ENCODE data around the gene VSIR.

The VSIR gene

DNA sequence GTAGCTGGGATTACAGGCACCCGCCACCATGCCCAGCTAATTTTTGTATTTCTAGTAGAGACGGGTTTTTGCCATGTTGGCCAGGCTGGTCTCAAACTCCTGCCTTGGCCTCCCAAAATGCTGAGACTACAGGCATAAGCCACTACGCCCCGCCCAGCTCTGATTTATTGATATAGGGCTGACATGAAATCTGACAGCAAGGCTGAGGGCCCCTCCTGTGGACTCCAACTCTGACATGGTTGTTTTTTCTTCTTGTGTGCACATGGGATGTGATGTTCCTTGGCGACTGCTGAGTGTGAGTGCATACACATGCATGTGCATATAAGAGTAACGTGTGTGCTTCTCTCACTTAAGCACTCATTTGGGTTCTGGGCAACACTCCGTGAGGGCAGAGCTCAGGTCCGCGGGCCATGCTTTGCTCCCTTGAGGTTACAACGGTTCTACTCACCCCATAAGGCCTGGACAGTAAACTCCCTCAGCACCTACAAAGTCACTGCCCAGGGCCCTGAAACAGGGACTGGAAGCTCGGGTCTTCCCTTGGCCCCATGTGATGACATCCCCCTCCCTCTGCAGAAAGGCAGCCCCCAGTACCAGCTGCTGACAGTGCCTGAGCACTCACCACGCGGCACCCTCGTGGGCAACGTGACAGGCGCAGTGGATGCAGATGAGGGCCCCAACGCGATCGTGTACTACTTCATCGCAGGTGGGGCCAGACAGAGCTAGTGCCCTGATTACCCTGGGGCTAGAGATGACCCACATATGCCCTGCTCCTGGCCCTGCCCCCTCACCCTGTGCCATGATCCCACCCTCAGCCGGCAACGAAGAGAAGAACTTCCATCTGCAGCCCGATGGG is 33.6 kb upstream of the VSIR start:
- no peak for DNase-seq (ENCODE audit: low read depth, low spot score)

DNA sequence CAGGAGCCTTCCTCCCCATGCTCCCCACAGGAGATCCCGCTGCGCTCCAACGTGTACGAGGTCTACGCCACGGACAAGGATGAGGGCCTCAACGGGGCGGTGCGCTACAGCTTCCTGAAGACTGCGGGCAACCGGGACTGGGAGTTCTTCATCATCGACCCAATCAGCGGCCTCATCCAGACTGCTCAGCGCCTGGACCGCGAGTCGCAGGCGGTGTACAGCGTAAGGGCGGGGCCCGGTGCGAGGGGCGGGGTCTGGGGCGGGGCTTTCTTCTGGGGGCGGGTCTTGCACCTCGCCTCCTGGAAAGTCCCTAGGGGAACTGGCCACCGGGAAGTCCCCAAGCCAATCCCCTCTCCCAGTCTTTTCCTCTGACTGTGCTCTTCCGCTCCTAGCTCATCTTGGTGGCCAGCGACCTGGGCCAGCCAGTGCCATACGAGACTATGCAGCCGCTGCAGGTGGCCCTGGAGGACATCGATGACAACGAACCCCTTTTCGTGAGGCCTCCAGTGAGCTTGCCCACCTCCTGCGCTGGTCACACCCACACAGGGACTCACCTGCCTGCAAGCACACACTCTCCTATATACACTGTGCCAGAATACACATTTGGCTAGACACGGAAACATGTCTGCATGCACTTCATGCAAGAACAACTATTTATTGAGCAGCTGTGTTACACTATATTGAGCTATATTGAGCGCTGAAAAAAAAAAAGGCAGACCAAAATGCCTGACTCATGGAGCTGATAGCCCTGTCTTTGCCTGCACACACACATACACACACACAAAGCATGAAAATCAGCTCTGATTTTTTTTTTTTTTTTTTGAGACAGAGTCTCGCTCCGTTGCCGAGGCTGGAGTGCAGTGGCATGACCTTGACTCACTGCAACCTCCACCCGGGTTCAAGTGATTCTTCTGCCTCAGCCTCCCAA is 32.7 kb upstream of the VSIR start:
- DNase-seq (ENCODE audit: low read depth, low spot score) = no peak

DNA sequence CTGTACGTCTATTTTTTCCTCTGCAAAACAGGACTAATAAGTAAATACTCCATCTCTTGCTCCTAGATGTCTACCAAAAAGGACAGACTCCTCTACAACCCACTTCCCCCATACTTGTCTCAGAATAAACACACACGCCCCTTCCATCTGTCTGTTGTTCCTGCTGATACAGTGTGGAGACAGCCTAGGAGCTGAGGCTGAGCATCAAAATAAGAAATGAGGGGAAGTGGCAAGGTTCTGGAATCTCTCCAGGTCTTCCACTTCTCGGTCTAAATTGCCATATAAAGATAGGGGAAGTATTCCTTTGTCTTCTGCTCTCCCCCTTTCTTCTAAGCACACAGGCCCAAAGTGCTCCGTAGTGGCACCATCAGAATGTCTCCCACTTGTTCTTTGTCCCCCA is 30.8 kb upstream of the VSIR start:
- no peak for DNase-seq (ENCODE audit: low read depth, low spot score)

DNA sequence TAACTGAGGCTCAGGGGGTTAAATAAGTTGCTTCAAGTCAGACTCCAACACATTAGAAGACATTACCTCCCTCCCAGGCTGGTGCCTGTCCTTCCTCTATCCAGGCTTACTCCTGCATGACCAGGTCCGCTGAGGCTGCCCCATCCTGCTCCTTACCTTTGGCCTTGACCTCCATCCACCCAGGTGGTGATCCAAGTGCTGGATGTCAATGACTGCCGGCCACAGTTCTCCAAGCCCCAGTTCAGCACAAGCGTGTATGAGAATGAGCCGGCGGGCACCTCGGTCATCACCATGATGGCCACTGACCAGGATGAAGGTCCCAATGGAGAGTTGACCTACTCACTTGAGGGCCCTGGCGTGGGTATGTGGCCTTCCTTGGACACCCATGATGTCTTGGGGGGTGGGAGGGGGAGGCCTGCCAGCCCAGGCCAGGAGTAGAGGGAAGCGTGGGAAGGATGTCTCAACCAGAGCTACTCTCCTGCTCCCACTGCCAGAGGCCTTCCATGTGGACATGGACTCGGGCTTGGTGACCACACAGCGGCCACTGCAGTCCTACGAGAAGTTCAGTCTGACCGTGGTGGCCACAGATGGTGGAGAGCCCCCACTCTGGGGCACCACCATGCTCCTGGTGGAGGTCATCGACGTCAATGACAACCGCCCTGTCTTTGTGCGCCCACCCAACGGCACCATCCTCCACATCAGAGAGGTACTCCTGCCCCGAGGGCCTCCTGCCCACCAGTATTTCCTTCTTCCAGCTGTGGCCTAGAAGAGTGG is 29.6 kb upstream of the VSIR start:
- DNase-seq (ENCODE audit: low read depth, low spot score) = no peak

DNA sequence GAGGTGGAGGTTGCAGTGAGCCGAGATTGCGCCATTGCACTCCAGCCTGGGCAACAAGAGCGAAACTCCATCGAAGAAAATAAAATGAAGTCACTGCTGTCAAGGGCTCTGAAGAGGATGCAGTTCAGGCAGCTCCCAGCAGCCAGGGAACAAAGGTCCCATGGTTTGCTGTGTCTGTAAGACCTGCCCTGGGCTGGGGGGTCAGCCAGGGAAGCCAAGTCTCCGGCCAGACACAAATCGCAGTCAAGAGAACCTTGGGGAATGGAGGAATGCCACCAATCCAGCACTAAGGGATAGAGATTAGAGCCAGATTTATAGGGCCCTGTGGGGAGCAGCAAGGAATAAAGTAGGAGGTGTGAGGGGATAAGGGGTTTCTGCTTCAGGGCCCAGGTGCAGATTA is 28.9 kb upstream of the VSIR start:
- DNase-seq (ENCODE audit: low read depth, low spot score) = no peak

DNA sequence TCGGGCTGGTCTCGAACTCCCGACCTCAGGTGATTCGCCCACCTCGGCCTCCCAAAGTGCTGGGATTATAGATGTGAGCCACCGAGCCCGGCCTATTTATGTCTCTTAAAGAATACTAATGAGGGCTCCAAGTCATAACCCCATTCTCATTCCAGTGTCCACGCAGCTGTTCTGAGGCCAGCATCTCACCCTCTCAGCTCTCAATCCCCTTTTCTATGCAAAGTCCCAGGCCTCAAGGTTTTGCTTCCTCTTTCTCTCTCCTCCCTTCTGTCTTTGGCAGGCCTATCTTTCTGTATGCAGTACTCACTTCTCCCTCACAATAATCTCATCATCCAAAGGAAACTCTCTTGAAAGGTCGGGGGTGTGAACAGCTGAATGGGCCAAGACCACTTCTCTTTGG is 28.0 kb upstream of the VSIR start:
- DNase-seq (ENCODE audit: low read depth, low spot score) = no peak

DNA sequence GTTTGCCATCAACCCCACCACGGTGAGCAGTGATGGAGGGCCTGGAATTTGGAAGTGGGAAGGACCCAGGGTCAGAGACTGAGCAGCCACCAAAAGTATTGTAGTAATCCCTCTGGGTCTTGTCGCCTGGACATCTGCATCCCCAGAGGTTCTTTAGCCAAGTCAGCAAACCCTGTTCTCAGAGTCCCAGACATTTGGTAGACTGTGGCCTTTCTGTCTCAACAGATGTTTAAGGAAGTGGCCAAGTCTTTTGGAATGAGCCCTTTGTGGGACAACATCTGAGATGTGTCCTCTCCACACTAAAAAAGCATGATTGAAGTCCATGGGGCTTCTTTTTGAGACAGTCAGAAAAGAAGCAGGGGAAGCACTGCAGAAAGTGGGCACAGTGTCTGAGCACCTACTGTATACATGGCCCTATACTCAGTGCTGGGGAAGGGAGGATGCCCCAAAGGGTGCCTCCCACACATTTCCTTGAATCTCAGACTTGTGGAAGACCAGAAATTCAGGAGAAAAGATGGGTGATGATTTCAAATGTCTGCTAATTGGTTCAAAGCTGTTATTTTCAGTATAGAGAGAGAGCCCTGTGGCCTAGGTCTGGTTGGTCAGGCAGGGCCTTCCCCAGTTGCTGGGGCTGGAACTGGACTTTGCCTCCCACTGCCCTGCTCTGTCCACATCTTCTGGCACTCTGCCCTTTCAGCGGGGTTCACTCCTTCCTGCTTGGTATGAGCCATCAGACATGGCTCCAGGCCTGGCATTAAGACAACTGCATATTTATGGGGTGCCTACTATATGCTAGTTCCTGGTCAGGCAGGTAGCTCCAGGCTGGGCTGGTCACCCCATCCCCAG is 26.5 kb upstream of the VSIR start:
- DNase-seq (ENCODE audit: low read depth, low spot score) = no peak

DNA sequence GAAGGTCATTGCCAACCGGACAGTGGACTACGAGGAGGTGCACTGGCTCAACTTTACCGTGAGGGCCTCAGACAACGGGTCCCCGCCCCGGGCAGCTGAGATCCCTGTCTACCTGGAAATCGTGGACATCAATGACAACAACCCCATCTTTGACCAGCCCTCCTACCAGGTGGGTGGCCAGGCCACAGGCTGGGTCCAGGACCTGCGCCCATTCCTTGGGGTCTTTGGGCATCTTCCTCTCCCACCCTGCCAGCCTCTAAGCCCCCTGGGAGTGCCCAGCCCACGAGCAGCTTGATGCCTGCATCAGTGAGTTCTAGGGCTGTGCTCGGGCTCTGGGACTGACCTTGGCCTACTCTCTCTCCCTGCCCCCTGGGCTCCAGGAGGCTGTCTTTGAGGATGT is 25.8 kb upstream of the VSIR start:
- DNase-seq (ENCODE audit: low read depth, low spot score) = no peak

DNA sequence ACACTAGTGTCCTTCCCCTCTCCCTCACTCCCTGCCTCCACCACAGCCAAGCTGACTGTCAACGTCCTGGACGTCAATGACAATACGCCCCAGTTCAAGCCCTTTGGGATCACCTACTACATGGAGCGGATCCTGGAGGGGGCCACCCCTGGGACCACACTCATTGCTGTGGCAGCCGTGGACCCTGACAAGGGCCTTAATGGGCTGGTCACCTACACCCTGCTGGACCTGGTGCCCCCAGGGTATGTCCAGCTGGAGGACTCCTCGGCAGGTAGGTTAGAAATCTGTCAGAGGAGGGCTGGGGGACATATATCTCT is 24.9 kb upstream of the VSIR start:
- no peak for DNase-seq (ENCODE audit: low read depth, low spot score)

DNA sequence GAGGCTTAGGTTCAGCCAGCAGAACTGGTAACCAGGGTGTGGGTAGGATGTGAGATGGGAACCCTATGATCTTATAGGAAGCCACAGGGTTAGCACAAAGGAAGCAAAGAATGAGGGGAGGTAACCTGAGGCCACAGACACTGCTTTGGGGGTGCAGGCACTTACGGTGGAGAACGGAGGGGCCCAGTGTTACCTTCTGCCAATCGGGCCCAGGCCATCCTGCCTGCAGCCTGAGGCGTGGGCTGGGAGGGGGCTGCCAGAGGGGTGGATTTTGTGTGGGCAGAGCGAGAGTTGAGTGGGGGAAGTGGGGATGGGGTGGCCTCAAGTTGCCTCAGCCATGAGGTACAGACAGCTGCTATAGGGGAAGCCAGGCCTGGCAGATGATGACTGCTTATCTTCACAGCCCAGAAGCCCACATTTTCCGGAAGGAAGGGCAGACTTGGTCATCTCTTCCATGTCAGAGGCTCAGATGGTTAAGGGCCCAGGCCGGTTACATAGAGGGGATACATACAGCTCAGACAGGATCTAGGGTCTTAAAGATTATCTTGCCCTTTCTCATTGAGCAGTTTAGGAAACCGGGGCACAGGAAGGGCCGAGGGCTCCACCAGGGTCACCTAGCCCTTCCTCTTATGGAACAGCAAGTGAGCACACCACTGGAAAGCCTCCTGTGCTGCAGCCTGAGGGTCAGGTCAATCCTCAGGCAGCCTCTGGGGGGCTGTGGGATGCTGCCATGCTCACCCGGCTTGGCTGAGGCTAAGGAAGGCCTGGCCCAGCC is 24.4 kb upstream of the VSIR start:
- no peak for DNase-seq (ENCODE audit: low read depth, low spot score)

DNA sequence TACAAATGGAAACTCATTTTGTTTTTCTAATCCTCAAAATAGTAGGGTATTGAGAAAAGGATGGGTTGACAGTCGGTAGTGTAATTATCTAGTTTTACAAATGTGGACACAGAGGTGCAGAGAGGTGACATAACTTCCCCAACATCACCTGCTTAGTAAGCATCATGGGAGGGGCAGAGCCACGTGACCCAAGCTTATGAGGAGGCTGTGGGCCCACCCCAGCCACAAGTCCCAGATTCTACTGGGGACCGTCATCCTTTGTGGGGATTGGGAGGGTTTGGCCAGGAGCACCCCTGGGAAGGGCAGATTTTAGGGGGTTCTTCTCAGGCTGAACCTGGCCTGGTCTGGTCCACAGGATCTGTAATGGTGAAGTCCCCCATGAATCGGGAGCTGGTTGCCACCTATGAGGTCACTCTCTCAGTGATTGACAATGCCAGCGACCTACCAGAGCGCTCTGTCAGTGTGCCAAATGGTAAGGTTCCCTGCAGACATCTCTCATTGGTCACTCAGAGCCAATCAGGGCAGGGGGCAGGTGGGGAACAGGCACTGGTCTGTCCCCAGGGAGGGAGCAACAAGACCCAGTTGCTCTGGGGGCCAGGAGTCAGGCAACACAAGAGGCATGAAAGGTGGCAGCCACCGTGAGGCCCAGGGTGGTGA is 23.6 kb upstream of the VSIR start:
- DNase-seq (ENCODE audit: low read depth, low spot score) = no peak

DNA sequence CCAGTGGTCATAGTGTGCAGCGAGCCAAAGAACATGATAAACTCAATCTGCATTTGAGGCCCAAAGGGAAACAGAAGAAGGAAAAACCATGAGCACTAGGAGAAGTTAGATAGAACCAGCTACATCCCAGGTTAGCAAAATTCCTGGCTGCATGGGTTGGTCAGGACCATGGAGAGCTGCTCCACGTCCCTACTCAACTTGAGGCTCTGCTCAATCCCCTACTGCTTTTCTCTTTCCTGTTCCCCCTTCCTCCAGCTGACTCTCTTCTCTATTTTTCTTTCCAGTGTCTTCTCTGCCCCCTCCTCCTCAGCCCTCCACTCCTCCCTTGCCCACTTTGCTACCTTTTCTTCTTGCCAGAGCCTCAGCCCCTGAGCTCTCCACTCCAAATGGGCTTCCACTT is 21.9 kb upstream of the VSIR start:
- no peak for DNase-seq (ENCODE audit: low read depth, low spot score)

DNA sequence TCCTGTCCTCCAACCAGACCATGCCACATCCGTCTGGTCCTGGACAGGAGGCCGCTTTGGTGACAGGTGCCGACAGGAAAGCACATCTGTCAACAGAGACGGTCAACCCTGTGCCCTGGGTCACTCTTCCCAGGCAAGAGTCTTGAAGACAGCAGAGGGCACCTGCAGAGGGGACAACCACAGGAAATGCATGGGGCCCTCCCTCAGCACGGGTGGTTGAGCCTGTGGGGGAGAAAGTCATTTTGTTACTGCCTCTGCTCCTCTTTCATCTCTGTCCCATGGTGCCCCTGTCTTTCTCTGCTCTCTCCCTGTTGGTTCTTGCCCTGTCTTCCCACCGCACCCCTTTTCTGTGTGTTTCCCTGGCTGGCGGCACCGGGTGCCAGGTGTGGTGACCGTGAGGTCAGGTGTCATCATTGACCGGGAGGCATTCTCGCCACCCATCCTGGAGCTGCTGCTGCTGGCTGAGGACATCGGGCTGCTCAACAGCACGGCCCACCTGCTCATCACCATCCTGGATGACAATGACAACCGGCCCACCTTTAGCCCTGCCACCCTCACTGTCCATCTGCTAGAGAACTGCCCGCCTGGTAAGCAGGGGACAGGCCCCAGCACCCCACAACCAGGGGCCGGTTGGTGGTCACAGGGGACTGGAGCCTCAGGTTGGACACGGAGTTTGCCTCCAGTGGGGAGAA is 17.6 kb upstream of the VSIR start:
- DNase-seq (ENCODE audit: low read depth, low spot score) = no peak

DNA sequence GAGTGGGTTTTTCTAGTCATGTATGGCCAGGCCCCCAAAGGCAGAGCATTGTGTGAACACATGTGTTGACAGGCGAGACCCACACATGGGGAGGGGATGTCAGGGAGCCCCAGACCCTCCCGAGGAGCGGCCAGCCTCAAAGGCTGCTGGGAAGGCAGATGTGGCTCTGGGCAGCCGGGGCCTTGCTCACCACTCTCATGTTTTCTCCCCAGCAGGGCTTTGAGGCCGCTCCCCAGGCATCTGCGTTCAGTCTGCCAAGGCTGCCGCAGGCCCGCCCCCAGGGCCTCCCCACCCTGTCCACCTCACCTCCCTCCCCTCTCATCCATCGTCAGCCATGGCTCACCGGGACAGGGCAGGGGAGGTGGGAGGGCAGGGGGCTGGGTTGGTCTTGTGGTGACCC is 16.6 kb upstream of the VSIR start:
- DNase-seq (ENCODE audit: low read depth, low spot score) = no peak

DNA sequence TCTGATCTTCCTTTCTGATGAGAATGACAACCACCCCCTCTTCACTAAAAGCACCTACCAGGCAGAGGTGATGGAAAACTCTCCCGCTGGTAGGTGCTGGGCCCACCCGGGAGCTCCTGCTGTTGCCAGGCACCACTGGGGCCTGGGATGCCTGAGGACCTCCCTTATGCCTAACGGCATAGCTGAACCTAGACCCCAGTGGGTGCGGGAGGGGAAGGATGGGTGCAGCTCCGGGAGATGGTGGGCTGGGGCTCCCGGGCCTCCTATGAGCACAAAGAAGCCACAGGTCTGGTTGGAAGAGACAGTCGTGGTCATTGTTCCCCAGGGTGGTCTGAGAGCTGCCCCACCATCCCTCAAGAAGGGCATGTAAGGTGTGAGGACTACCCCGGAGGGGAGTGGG is 15.6 kb upstream of the VSIR start:
- DNase-seq (ENCODE audit: low read depth, low spot score) = no peak

DNA sequence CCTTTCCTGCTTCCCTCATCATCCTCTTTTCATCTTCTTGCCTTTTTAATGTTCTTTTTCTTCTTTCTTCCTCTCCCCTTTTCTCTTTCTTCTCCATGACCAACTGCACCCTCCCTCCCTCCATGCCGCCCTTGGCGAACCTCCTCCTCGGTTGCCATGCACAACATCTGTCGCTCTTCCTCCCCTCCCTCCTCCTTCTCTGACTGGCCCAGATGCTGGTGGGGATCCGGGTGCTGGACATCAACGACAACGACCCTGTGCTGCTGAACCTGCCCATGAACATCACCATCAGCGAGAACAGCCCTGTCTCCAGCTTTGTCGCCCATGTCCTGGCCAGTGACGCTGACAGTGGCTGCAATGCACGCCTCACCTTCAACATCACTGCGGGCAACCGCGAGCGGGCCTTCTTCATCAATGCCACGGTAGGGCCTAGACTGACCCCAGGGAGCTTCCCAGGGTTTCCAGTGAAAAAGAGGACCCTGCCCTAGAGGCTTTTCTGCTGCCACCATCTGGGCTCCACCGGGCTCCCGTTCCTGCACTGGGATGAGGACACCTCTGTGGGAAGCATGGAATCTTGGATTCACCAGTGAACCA is 11.5 kb upstream of the VSIR start:
- DNase-seq (ENCODE audit: low read depth, low spot score) = no peak

DNA sequence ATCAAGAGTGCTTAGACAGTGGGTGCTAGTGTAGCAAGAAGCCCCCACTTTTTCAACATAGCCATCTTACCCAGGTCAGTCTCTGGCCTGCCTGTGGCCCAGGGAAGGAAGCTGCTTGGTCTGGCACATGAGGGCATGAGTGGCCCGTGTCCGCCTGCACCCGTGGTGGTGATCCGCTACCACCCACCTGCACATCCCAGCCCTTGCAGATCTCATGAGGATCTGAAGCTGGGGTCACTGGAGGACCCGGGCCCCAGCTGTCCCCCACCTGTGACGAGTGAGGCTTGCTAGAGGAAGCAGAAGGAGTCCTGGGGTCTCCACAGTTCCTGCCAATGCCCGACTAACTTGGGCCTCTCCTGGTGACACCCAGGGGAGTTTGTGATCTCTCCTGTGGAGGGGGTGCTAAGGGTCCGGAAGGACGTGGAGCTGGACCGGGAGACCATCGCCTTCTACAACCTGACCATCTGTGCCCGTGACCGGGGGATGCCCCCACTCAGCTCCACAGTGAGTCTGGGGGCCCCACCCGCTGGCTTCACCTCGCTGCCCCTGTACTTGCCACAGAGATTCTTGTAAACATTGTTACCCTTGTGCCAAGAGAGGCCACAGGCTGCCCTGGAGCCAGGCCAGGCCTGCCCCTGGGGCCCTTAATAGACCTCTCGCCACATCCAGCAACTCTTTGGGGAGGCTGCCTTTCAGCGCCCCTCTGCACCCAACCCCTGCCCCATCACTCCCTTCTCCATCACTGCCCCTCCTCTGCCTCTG is 10.8 kb upstream of the VSIR start:
- no peak for DNase-seq (ENCODE audit: low read depth, low spot score)

DNA sequence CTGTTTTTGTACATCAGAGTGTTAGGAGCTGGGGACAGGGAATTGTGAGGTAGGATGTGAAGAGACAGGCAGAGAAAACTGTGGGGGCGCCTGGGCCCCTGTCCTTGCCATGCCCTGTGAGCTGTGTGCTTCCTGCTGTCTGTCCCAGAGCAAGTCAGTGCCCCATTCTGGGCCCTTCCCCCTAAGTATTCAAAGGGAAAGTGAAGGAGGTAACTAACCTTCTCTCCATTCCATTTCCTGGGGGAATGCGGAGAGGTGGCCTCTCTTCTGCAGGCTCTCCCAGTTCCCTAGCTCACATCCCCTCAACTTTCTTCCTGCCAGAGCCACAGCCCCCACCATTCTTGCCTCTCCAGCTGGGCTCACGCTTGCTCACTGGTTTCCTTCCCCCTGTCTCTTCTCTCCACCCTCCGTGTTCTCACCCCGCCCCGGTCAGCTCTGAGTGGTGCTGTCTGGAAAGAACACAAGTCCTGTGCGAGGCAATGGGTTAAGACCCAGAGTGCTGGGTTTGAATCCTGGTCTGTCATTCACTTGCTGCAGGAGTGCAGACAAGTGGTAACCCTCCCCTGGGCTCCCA is 9.7 kb upstream of the VSIR start:
- no peak for DNase-seq (ENCODE audit: low read depth, low spot score)

Data from smooth muscle cell of the brain vasculature (primary cell).